Fibroblast of mammary gland (primary cell): Measurements from ENCODE around the gene LRRC45.

Experiments
- DNase-seq: peaks from one replicate; pipeline ENCODE4 v3.0.0-alpha.2; 2010; ENCODE audit warnings: low read depth
- H3K4me3 ChIP-seq: 2 replicates; pipeline ENCODE4 v1.5.1; 2011; ENCODE audit warnings: low read depth, mild to moderate bottlenecking, low read length, moderate library complexity; ENCODE audit not compliant: control insufficient read depth
- TF ChIP-seq, protein P1 (sequence below): conservative IDR thresholded peaks from 2 replicates; pipeline ENCODE4 v1.5.1; 2011; ENCODE audit warnings: low read depth, low read length, inconsistent platforms; ENCODE audit not compliant: control insufficient read depth, insufficient read depth

The LRRC45 gene

DNA sequence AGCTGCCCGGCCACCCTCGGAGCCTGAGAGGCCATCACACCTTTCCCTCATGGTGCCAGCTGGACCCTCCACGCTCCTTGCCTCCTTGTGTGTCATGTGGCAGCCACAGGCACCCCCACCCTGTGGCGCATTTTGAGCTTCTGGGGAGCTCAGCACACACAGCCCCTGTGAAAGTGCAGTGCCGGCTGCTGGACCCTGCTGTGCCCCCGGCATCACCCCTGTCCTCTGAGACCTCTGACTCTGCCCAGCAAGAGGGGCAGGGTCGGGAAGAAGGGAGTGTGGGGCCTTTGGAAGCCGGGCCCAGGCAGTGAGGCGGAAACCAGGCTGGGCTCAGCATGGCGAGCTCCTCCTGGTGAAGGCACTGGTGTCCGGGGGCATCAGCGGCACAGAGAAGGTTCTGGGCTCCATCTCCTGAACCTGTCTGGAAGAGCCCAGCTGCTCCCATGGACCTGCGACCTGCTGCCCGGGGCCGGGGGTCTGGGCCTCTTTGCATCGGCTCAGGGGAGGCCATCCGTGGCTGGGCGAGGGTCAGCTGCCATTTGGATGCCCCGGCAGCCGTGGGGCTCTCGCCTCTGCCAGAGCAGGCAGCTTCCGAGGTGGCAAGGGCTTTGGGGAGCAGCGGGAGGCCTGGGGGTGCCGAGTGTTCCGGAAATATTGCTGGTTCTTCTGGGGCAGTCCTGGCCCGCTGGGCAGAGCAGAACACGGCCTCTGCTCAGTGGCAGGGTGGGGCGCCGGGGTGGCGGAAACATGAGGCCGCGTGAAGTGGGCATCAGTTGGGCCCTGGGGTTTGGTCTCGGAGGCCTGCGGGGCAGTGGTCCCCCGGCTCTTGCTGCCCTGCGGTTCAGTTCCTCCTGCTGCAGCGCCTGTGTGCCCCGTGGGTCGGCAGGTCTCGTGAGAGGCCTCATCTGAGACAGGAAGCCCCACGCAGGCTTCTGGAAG lies 18.3 kb upstream of the LRRC45 start:
- DNase-seq: no peak
- TF ChIP-seq, protein P1, sequence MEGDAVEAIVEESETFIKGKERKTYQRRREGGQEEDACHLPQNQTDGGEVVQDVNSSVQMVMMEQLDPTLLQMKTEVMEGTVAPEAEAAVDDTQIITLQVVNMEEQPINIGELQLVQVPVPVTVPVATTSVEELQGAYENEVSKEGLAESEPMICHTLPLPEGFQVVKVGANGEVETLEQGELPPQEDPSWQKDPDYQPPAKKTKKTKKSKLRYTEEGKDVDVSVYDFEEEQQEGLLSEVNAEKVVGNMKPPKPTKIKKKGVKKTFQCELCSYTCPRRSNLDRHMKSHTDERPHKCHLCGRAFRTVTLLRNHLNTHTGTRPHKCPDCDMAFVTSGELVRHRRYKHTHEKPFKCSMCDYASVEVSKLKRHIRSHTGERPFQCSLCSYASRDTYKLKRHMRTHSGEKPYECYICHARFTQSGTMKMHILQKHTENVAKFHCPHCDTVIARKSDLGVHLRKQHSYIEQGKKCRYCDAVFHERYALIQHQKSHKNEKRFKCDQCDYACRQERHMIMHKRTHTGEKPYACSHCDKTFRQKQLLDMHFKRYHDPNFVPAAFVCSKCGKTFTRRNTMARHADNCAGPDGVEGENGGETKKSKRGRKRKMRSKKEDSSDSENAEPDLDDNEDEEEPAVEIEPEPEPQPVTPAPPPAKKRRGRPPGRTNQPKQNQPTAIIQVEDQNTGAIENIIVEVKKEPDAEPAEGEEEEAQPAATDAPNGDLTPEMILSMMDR: no peak
- no peak overlapping the region for H3K4me3 ChIP-seq

DNA sequence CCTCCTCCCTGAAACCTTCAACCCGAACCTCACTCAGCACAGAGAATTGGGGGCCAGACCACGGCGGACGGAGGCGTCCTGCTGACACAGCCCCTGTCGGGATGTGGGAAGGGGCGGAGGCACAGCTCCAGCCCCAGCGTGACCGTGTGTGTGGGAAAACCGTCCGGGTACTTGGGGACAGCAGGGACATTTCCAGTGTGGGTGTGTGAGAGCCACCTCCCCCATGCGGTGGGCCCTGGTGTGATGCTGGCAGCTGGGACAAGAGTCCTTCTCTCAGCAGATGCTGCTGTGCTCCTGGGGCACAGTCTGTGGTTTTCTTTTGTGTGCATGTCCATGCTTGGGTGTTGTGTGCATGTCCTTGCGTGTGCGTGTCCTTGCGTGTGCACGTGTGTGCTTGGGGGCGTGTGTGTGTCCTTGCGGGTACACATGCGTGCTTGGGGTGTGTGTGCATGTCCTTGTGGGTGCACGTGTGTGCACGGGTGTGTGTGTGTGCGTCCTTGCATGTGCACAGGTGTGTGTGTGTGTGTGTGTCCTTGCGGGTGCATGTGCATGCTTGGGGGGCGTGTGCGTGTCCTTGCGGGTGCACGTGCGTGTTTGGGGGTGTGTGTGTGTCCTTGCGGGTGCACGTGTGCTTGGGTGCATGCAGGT lies 17.3 kb upstream of the LRRC45 start:
- H3K4me3 ChIP-seq: no peak overlapping the region
- DNase-seq: no peak
- TF ChIP-seq, protein P1: no peak

DNA sequence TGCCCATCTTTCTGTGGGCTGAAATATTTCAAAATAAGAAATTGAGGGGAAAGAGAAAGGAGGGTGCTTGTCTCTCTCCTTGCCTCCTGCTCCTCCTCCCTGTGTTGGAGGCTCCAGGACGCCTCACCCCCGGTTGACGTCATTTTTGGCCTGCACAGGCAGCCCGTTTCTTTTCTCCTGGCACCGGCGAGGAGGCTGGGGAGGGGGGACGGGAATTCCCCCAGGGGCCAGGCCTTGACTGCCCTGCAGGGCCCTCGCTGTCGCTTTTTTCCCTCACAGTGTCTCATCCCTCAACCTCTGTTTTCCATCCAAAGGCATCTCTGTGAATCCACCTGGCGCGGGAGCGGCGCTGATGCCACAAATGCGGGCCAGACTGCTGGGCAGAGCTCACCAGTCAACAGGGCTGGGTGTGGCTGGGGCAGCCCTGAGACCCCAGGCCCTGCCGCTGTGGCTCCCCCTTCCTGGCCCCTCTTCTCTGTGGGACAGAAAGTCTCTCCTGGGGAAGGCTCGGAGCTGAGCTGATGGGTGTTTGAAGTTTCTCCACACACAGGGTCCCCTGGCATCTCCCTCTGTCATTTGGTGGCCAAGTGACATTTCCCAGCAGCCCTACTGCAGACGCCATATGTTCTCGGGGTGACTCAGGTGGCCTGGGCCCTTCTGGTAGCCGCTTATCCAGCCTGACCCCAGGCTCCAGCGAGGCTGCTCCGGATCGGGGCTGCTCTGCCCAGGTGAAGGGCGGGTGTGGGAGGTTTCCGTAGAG lies 16.5 kb upstream of the LRRC45 start:
- peak; percentile 56 for DNase-seq
- no peak overlapping the region for H3K4me3 ChIP-seq
- TF ChIP-seq, protein P1: no peak

DNA sequence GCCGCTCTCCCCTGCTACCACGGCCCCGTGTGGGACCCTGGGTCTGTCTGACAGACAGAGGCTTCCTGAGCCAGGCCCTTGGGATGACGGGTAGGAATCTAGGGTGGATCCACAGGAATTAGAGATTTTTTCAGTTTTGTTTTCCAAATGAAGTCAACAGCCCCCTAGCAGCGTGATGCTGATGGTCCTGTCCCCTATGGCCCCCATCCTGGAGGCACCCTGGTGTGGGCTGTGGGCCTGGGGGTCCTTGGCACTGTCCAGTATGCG lies 15.9 kb upstream of the LRRC45 start:
- no peak overlapping the region for H3K4me3 ChIP-seq
- TF ChIP-seq, protein P1: no peak
- DNase-seq: no peak

DNA sequence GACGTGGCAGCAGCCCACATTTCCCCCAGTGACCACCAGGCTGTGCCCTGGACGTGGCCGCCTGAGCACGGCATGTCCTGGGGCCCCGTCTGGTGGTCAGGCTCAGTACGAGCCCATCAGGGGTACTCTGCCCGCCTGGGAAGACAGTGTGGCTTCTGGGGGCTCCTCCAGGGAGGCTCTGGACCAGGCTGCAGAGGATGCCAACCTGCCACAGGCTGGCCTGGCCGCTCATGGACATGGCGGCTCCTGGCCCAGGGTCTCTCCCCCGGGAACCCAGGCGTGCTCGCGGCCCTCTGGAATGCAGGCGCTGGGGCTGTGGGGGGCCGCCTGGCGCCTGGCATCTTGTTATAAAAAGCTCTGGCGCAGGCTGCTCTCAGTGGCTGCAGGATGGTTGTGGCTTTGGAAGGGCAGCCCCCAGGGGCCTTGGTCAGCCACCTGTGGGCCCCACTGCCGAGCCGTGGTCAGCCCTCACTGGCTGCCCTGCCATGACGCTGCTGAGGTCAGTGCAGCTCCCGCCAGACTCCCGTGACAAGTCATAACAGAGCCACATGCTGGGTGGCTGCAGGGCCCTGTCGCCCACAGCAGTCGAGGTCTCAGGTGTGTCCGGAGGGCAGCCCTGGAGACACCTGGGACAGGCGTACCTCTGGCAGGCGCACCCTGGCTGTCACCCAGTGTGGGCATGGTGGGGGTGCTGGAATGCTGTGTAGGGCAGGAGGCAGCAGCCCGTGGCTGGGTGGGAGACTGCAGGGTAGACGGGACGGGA lies 15.4 kb upstream of the LRRC45 start:
- TF ChIP-seq, protein P1: no peak
- H3K4me3 ChIP-seq: no peak overlapping the region
- no peak for DNase-seq

DNA sequence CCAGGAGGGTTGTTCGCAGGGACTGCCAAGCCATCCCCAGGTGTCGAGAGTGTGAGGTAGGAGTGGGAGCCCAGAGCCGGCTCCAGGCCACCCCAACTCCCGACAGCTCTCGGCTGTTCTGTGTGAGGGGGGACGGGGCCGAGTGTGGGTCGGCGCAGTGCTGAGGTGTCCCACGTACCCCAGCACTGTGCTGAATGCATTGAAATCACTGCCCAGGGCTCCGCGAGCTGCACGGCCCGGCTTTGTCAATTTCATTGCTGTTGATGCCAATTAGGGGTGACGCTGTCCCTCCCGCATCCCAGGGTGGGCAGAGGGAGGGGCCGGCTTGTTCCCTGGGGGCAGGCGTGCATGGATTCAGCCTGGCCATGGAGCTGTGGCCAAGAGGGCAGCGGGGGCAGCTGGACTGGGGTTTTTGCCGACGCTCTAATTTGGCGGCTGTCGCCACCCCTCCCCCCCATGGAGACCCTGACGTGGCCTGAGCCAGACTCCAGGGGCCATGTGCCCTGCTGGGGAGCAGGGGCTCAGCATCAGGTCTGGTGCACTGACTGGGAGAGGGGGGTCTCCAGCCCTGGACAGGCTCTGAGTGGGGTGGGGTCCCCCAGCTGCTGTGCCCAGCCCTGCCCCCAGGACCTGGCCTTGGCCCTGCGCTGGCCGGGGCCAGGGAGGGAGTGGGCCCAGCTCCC lies 14.7 kb upstream of the LRRC45 start:
- no peak for DNase-seq
- no peak overlapping the region for H3K4me3 ChIP-seq

More for the DNA sequence above, 14.7 kb upstream of the LRRC45 start:
- TF ChIP-seq, protein P1: no peak
